Nephron progenitor cell (in vitro differentiated cells): ENCODE data around the gene LAMA2.
A peak's percentile ranks its signal among the peaks of the same experiment; 100 is the strongest.

Experiments
- DNase-seq: peaks from one replicate; pipeline ENCODE4 v3.0.0; 2021
- H3K27ac Mint-ChIP-seq: 2 replicates; pipeline ENCODE4 v1.8.0; 2021; ENCODE audit warnings: mild to moderate bottlenecking, moderate library complexity, mixed read lengths
- H3K27me3 Mint-ChIP-seq: 2 replicates; pipeline ENCODE4 v1.8.0; 2021; ENCODE audit warnings: mild to moderate bottlenecking, low read depth, mixed read lengths; ENCODE audit not compliant: poor library complexity
- H3K36me3 Mint-ChIP-seq: 2 replicates; pipeline ENCODE4 v1.8.0; 2021; ENCODE audit warnings: low read depth, mixed read lengths
- H3K4me1 Mint-ChIP-seq: 2 replicates; pipeline ENCODE4 v1.8.0; 2021; ENCODE audit warnings: mixed read lengths
- H3K4me3 Mint-ChIP-seq: 2 replicates; pipeline ENCODE4 v1.8.0; 2021; ENCODE audit warnings: mild to moderate bottlenecking, moderate library complexity, mixed read lengths
- H3K9me3 Mint-ChIP-seq: 2 replicates; pipeline ENCODE4 v1.8.0; 2021; ENCODE audit warnings: mild to moderate bottlenecking, moderate library complexity, mixed read lengths
- CTCF ChIP-seq: fragments of 200-600 bp; sonication (generic); IDR thresholded peaks from 2 replicates; pipeline ENCODE4 v1.5.0; 2021; ENCODE audit warnings: antibody characterized with exemption

LAMA2 gene

GRCh38 chr6:128882991-128883611 is at the start of gene LAMA2:
LAMA2 (plus strand) TSS chr6:128883138; CDS start chr6:128883246, 108 bp downstream.
- Mint-ChIP-seq H3K4me1 (peaks cover 14% of the 10 kb centered on the region), H3K4me3 (peak within 1 kb of the TSS; percentile 77), H3K9me3 (no peaks in the 10 kb centered on the region), H3K27me3 (peaks cover 33% of the 10 kb centered on the region), H3K27ac (no peak within 1 kb of the TSS), H3K36me3 (no peaks in the 10 kb centered on the region)
- DNase-seq, result peak; percentile 81
- no peak for TF ChIP-seq CTCF

DNA sequence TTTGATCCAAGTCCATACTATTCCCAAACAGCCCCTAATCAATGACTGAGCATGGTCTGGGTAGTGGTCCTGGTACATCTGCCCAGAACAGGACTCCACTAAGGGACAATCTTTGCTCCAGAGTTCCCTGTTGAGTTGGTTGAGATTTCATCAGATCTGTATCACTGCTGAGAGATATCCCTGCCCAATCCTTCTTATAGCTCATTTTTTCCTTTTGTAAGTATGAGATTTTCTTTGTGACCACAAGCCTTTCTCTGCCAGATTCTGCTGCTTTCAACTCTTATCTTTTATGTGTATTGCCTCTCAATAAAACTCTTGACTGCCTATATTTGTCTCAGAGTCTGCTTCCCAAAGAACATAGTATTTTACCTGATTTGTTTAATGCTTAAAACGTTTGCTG is 46.2 kb upstream of the LAMA2 start:
- H3K27ac Mint-ChIP-seq, result no peak overlapping the region

DNA sequence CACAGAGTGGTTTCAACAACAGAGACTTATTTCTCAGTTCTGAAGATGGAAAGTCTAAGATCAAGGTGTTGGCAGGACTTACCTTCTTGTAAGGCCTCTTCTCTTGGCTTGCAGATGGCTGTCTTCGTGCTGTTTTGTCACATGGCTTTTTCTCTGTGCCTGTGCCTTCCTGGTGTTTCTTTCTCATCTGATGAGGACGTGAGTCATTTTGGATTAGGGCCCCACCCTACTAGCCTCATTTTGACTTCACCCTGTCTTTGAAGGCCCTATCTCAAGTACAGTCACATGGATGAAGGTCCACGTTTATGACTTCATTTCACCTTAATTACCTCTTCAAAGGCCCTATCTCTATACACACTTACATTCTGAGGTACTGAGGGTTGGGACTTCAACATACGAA is 41.4 kb upstream of the LAMA2 start:
- no peak for TF ChIP-seq CTCF
- no peak overlapping the region for H3K27ac Mint-ChIP-seq

More for the DNA sequence above, 46.2 kb upstream of the LAMA2 start:
- DNase-seq, result no peak
- no peak overlapping the region for H3K4me3 Mint-ChIP-seq
- no peak for TF ChIP-seq CTCF
- no peaks in the 10 kb centered on the region for H3K4me1 Mint-ChIP-seq
- no peaks in the 10 kb centered on the region for H3K36me3 Mint-ChIP-seq
- peaks cover 16% of the 10 kb centered on the region for H3K9me3 Mint-ChIP-seq
- no peaks in the 10 kb centered on the region for H3K27me3 Mint-ChIP-seq

GRCh38 chr6:128844598-128844997 is 38.3 kb upstream of the LAMA2 start:
- H3K4me3 Mint-ChIP-seq, result no peak overlapping the region
- H3K27ac Mint-ChIP-seq, result no peak overlapping the region
- H3K9me3 Mint-ChIP-seq, result no peaks in the 10 kb centered on the region
- H3K27me3 Mint-ChIP-seq, result peaks cover 6% of the 10 kb centered on the region
- H3K36me3 Mint-ChIP-seq, result no peaks in the 10 kb centered on the region
- no peaks in the 10 kb centered on the region for H3K4me1 Mint-ChIP-seq
- DNase-seq, result no peak
- no peak for TF ChIP-seq CTCF

More for the DNA sequence above, 41.4 kb upstream of the LAMA2 start:
- no peaks in the 10 kb centered on the region for H3K36me3 Mint-ChIP-seq
- H3K27me3 Mint-ChIP-seq, result no peaks in the 10 kb centered on the region
- no peaks in the 10 kb centered on the region for H3K9me3 Mint-ChIP-seq
- no peak for DNase-seq
- no peak overlapping the region for H3K4me3 Mint-ChIP-seq
- H3K4me1 Mint-ChIP-seq, result no peaks in the 10 kb centered on the region

DNA sequence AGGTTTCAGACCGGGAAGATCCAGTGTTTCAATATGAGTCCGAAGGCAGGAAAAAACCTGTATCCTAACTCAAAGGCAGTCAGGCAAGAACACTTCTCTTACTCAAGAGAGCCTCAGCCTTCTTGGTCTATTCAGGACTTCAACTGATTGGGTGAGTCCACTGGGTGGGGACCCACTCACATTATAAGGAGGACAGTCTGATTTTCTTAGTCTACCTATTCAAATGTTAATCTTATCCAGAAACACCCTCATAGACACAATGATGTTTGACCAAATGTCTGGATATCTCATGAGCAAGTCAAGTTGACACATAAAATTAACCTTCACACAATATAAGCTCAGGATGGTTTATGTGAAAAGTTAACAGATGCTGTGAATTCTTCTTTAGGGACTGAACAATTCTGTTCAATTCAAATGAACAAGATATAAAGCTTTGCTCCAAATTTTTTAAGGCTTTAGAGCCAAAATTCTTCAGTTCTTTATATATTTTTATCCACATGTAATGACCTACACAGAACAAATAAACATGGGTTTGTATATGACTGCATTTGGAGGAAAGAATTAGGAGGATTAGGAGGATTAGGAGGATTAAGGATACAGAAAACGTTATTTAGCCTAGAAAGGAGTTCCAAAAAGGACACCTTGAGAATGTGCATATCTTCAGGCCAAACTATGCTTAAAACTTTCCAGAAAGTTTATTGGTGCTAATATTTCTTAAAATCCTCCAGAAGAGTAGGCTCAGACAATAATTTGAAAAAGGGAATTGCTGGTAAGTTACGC is 35.3 kb upstream of the LAMA2 start:
- H3K4me1 Mint-ChIP-seq, result no peaks in the 10 kb centered on the region
- H3K27me3 Mint-ChIP-seq, result peaks cover 6% of the 10 kb centered on the region
- H3K36me3 Mint-ChIP-seq, result no peaks in the 10 kb centered on the region
- no peak for DNase-seq
- no peaks in the 10 kb centered on the region for H3K9me3 Mint-ChIP-seq
- H3K27ac Mint-ChIP-seq, result no peak overlapping the region
- TF ChIP-seq CTCF, result no peak
- no peak overlapping the region for H3K4me3 Mint-ChIP-seq
